Neural progenitor cell (in vitro differentiated cells): ENCODE results near the gene GARIN5A. TPM values are rescaled to one million over a fixed set of nuclear protein-coding genes. Genes with fewer than 3 reads are reported as not detected.
"Not testable (repeated sequence)": the region's sequence is repeated elsewhere in the genome, so short reads cannot be mapped to it uniquely, and the experiment has no call there.

Experiments
- DNase-seq: peaks from one replicate; pipeline ENCODE4 v3.0.0-alpha.2; 2016; ENCODE audit warnings: low spot score
- H2AFZ ChIP-seq: fragments of 200-600 bp; sonication (generic); replicated peaks from 2 replicates; pipeline ENCODE4 v1.6.1; 2016; ENCODE audit warnings: antibody characterized with exemption
- H3F3A ChIP-seq: fragments of 200-600 bp; sonication (generic); 2 replicates; pipeline ENCODE4 v1.6.1; 2016; ENCODE audit warnings: antibody characterized with exemption, low read depth
- H3K27ac ChIP-seq: fragments of 200-600 bp; sonication (generic); 2 replicates; pipeline ENCODE4 v1.5.1; 2016; ENCODE audit warnings: mild to moderate bottlenecking
- H3K27me3 ChIP-seq: fragments of 200-600 bp; sonication (generic); 2 replicates; pipeline ENCODE4 v1.6.1; 2016; ENCODE audit warnings: mild to moderate bottlenecking, moderate library complexity
- H3K36me3 ChIP-seq: fragments of 200-600 bp; sonication (generic); 2 replicates; pipeline ENCODE4 v1.5.1; 2016
- H3K4me1 ChIP-seq: fragments of 200-600 bp; sonication (generic); 2 replicates; pipeline ENCODE4 v1.6.1; 2016; ENCODE audit warnings: mixed run types
- H3K4me2 ChIP-seq: fragments of 200-600 bp; sonication (generic); 2 replicates; pipeline ENCODE4 v1.6.1; 2016
- H3K4me3 ChIP-seq: fragments of 200-600 bp; sonication (generic); 2 replicates; pipeline ENCODE4 v1.5.1; 2016
- H3K79me2 ChIP-seq: fragments of 200-600 bp; sonication (generic); 2 replicates; pipeline ENCODE4 v1.6.1; 2016; ENCODE audit warnings: low read depth
- H3K9ac ChIP-seq: fragments of 200-600 bp; sonication (generic); 2 replicates; pipeline ENCODE4 v1.6.1; 2016
- H3K9me3 ChIP-seq: fragments of 200-600 bp; sonication (generic); 2 replicates; pipeline ENCODE4 v1.5.1; 2016; ENCODE audit warnings: low read depth
- H4K20me1 ChIP-seq: fragments of 200-600 bp; sonication (generic); 2 replicates; pipeline ENCODE4 v1.6.1; 2016; ENCODE audit warnings: low read depth
- H3K27ac Mint-ChIP-seq: 3 replicates; pipeline ENCODE4 v1.8.0; 2021; ENCODE audit warnings: mixed read lengths
- H3K27me3 Mint-ChIP-seq: 2 replicates; pipeline ENCODE4 v1.8.0; 2022; ENCODE audit warnings: low read depth, mild to moderate bottlenecking, inconsistent platforms, moderate library complexity, mixed read lengths; ENCODE audit not compliant: insufficient read depth
- H3K36me3 Mint-ChIP-seq: 3 replicates; pipeline ENCODE4 v1.8.0; 2021; ENCODE audit warnings: mixed read lengths
- H3K4me1 Mint-ChIP-seq: 3 replicates; pipeline ENCODE4 v1.8.0; 2021; ENCODE audit warnings: mixed read lengths
- H3K4me3 Mint-ChIP-seq: 3 replicates; pipeline ENCODE4 v1.8.0; 2021; ENCODE audit warnings: mild to moderate bottlenecking, moderate library complexity, mixed read lengths
- H3K9me3 Mint-ChIP-seq: 3 replicates; pipeline ENCODE4 v1.8.0; 2020; ENCODE audit warnings: mixed read lengths
- CTCF ChIP-seq: fragments of 200-600 bp; sonication (generic); IDR thresholded peaks from 2 replicates; pipeline ENCODE4 v1.5.1; 2017; ENCODE audit warnings: antibody characterized with exemption, mild to moderate bottlenecking
- EZH2 ChIP-seq: fragments of 200-600 bp; sonication (generic); IDR thresholded peaks from 2 replicates; pipeline ENCODE4 v1.6.1; 2017; ENCODE audit warnings: antibody characterized with exemption, mild to moderate bottlenecking, moderate library complexity
- EZH2phosphoT487 ChIP-seq: fragments of 200-600 bp; sonication (generic); IDR thresholded peaks from 2 replicates; pipeline ENCODE4 v1.6.1; 2017; ENCODE audit warnings: antibody characterized with exemption
- total RNA-seq: library from RNA; depleted of rRNA; stranded (reverse); fragments of >200 nt; gene quantifications from 2 replicates; pipeline ENCODE4 v1.2.3, GENCODE V29; 2015; ENCODE audit warnings: low replicate concordance

Gene GARIN5A
- total RNA-seq, 1 donor from 2014 or later: 5.6 TPM

GRCh38 chr19:50476907-50477238 is 225 bp upstream of the GARIN5A start:
- Histone ChIP-seq H3K9ac (peak overlapping the region; percentile 68), H3K4me2 (peak overlapping the region; percentile 84), H2AFZ (peak overlapping the region; percentile 71), H3K79me2 (peaks cover 32% of the 10 kb centered on the region), H4K20me1 (peaks cover 14% of the 10 kb centered on the region), H3F3A (peaks cover 26% of the 10 kb centered on the region), H3K4me3 (peak overlapping the region; percentile 69), H3K9me3 (no peaks in the 10 kb centered on the region), H3K36me3 (no peaks in the 10 kb centered on the region), H3K27me3 (no peaks in the 10 kb centered on the region), H3K27ac (peak overlapping the region; percentile 80), H3K4me1 (peaks cover 4% of the 10 kb centered on the region)
- peaks cover 12% of the 10 kb centered on the region for H3K27me3 Mint-ChIP-seq
- peaks cover 12% of the 10 kb centered on the region for H3K4me1 Mint-ChIP-seq
- H3K27ac Mint-ChIP-seq: peak overlapping the region; percentile 89
- H3K9me3 Mint-ChIP-seq: peaks cover 19% of the 10 kb centered on the region
- peak overlapping the region; percentile 98 for H3K4me3 Mint-ChIP-seq
- peaks cover 16% of the 10 kb centered on the region for H3K36me3 Mint-ChIP-seq
- no peak for DNase-seq
- TF ChIP-seq EZH2 (no peak), CTCF (no peak), EZH2phosphoT487 (no peak)

- H3K36me3 Mint-ChIP-seq: peaks cover 14% of the 10 kb centered on the region
- Histone ChIP-seq H3K4me3 (peak overlapping the region; percentile 69), H3K79me2 (peaks cover 32% of the 10 kb centered on the region), H2AFZ (peak overlapping the region; percentile 27), H3K27ac (no peak overlapping the region), H3K4me1 (peaks cover 4% of the 10 kb centered on the region), H3K4me2 (no peak overlapping the region), H3F3A (peaks cover 32% of the 10 kb centered on the region), H3K27me3 (no peaks in the 10 kb centered on the region), H3K36me3 (no peaks in the 10 kb centered on the region), H3K9me3 (no peaks in the 10 kb centered on the region), H3K9ac (no peak overlapping the region), H4K20me1 (peaks cover 14% of the 10 kb centered on the region)
- peaks cover 12% of the 10 kb centered on the region for H3K4me1 Mint-ChIP-seq
- peaks cover 15% of the 10 kb centered on the region for H3K27me3 Mint-ChIP-seq
- peak overlapping the region; percentile 98 for H3K4me3 Mint-ChIP-seq
- TF ChIP-seq CTCF (no peak), EZH2 (no peak), EZH2phosphoT487 (no peak)
- H3K9me3 Mint-ChIP-seq: peaks cover 19% of the 10 kb centered on the region
- DNase-seq: no peak
- H3K27ac Mint-ChIP-seq: no peak overlapping the region
Measured at GRCh38 chr19:50475736-50476223, 868 bp downstream of the GARIN5A start.

DNA sequence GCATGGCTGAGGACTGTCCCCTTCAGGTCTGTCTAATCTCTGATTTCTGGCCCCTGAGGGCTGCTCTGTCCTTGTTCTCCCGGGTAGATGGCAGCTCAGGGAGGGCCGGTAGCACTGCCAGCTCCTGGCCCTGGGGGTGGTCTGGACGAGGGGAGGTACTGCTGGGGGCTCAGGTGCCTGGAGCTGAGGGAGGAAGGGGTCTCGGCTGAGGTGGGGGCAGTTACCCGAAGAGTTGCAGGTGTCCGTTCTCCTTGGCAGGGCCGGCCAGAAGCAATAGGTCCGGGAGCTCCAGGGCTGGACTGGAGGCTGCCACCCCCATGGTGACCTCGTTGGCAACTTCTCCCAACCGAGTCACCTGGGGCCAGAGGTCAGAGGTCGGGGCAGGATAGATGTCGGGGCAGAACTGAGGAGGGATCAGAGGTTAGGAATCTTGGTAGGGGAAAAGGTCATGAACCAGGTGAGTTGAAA is 1.5 kb downstream of the GARIN5A start:
- H3K4me3 Mint-ChIP-seq: peak overlapping the region; percentile 64

GRCh38 chr19:50473336-50473735 is 3.3 kb downstream of the GARIN5A start:
- not testable (repeated sequence) for H2AFZ ChIP-seq, H3K4me2 ChIP-seq, H3K27me3 ChIP-seq, H3K36me3 ChIP-seq, H3K4me3 ChIP-seq, H3K9me3 ChIP-seq, H3K27ac Mint-ChIP-seq, DNase-seq, H3K4me3 Mint-ChIP-seq, H3K27ac ChIP-seq, H3K9ac ChIP-seq, H3K4me1 ChIP-seq
- H3K36me3 Mint-ChIP-seq: peaks cover 10% of the 10 kb centered on the region
- H3K4me1 Mint-ChIP-seq: peaks cover 14% of the 10 kb centered on the region
- Histone ChIP-seq H4K20me1 (peaks cover 10% of the 10 kb centered on the region), H3K79me2 (peaks cover 15% of the 10 kb centered on the region), H3F3A (peaks cover 32% of the 10 kb centered on the region)
- H3K27me3 Mint-ChIP-seq: peaks cover 26% of the 10 kb centered on the region
- H3K9me3 Mint-ChIP-seq: peaks cover 15% of the 10 kb centered on the region

More for the DNA sequence above, 1.5 kb downstream of the GARIN5A start:
- TF ChIP-seq CTCF: no peak
- TF ChIP-seq EZH2: no peak
- no peak for TF ChIP-seq EZH2phosphoT487
- Histone ChIP-seq H4K20me1 (peaks cover 14% of the 10 kb centered on the region), H3K9ac (no peak overlapping the region), H3K27me3 (no peaks in the 10 kb centered on the region), H2AFZ (no peak overlapping the region), H3K4me2 (no peak overlapping the region), H3K36me3 (no peaks in the 10 kb centered on the region), H3K4me1 (peaks cover 4% of the 10 kb centered on the region), H3K9me3 (no peaks in the 10 kb centered on the region), H3K27ac (no peak overlapping the region), H3F3A (peaks cover 32% of the 10 kb centered on the region), H3K4me3 (no peak overlapping the region), H3K79me2 (peaks cover 32% of the 10 kb centered on the region)
- Mint-ChIP-seq H3K4me1 (peaks cover 12% of the 10 kb centered on the region), H3K36me3 (peaks cover 14% of the 10 kb centered on the region), H3K27me3 (peaks cover 18% of the 10 kb centered on the region), H3K27ac (peak overlapping the region; percentile 12), H3K9me3 (peaks cover 19% of the 10 kb centered on the region)
- no peak for DNase-seq
